HG02981 (cell line): ENCODE measurements around the gene SLC28A1.

Experiments
- ATAC-seq: cut with Tn5 transposase; IDR thresholded peaks from one replicate; pipeline ENCODE4 v1.9.1; 2021; ENCODE audit warnings: mild to moderate bottlenecking, moderate library complexity; ENCODE audit not compliant: unreplicated experiment

Gene SLC28A1

DNA sequence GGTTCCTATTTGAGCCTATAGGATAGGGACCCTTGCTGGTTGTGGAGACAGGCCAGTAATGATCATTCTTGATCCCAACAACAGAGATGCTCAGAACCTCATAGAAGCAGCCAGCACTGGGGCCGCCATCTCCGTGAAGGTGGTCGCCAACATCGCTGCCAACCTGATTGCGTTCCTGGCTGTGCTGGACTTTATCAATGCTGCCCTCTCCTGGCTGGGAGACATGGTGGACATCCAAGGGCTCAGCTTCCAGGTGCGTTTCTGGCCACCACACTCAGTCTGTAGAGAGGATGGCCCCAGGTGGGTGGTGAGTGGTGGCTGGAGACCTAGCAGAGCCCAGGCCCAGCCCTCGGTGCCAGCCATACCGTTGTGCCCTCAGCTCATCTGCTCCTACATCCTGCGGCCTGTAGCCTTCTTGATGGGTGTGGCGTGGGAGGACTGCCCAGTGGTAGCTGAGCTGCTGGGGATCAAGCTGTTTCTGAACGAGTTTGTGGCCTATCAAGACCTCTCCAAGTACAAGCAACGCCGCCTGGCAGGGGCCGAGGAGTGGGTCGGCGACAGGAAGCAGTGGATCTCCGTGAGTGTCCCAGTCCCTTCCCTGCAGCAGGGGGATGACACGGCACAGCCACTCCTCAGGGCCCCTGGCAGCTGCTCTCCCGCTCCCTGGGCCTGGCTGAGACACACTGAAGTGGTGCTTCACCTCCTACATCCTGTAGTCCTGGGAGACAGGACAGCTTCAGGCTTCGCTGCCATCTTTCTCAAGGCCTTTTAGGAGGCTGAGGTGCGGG is 50.7 kb downstream of the SLC28A1 start:
- ATAC-seq = no peak

DNA sequence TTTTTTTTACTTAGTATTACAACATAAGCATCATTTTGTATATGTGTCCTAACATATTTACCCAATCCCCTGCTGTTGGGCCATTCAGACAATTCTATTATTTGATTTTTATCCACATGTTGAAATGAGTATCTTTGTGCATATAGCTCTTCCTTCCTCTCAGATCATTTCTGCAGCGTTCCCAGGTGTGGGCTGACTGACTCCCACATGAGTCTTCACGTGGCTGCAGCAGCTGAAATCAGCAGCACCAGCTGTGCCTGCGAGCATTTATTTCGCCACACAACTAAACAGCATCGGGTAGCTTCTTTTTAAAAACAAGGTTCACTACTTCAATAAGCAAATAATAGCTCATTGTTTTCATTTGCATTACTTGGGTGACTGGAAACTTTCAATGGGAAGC is 52.7 kb downstream of the SLC28A1 start:
- ATAC-seq = no peak

DNA sequence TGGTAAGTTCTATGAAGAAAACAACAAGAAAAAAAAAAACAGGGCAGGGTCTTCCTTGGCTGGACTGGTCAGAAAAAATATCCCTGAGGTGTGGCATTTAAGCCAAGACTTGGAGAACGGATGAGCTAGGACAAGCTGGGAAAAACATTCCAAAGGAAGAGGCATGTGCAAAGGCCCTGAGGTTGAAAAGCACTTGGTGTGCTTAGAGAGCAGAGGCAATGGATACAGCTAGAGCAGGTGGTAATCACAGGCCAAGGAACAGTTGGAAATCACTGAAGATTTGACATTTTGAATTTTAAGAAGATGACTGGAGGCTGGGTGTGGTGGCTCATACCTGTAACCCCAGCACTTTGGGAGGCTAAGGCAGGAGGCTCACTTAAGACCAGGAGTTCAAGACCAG is 54.3 kb downstream of the SLC28A1 start:
- ATAC-seq = no peak

DNA sequence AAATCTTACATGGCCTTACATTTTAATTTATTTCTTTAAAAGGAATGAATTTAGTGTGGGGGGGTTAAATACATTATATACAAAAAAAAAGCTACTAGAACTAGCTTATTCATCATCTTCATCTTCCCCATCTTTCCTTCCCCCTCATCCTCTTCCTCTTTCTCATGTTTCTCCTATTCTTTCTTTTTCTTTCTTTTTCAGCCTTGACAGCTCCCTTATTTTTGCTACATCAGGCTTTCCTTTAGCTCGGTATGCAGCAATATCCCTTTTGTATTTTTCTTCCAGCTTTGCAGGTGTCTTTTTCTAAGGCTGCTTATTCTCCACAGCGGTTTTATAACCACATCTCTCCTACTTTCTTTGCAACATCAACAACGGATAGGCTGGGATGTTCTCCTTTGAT is 55.9 kb downstream of the SLC28A1 start:
- ATAC-seq = no peak

DNA sequence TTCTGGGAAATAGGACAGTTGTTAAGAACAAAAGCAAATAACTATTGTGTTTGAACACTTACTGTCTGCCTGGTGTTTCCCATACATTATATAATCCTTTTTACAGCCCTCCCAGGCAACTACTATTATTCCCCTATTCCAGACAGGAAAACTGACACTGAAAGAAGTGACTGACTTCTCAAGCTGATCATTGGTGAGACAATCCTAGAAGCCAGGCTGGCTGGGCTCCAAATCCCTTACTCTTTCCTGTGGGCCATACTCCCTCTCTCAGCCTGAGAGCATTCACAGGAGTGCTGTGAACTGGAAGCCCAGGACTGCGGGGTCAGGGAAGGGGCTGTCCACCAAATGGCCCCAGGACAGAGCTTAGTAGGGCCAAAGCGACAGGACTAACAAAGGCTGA is 58.0 kb downstream of the SLC28A1 start:
- no peak for ATAC-seq

DNA sequence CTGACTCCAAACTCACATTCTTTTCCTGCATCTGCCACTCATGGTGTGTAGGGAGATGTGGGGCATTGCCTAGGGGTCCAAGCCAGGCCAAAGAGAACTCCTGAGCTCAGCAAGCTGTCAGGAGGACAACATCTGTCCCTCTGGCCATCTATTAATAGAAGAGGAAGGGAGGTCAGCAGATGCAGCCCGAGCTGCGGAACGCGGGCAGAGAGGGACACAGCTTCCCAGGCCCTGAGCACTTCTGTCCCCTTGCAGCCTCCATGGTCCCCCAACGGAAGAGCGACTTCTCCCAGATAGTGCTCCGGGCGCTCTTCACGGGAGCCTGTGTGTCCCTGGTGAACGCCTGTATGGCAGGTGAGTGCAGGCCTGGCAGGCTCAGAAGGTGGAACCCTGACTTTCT is 59.8 kb downstream of the SLC28A1 start:
- ATAC-seq = no peak

DNA sequence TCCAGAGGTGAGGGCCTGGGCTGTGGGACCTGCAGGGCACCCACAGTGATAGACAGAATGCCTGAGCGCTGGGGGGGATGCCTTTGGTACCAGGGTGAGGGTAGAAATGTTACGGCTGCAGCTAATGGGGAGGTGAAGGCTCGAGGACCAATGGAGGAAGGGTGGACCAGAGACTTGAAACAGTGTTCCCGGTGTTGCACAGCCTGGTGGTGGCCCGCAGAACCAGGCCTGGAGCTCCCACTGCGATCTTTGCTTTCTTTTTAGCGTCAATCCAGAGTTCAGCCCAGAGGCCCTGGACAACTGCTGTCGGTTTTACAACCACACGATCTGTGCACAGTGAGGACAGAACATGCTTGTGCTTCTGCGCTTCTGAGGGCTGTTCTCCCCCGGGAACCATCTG is 60.4 kb downstream of the SLC28A1 start:
- no peak for ATAC-seq

DNA sequence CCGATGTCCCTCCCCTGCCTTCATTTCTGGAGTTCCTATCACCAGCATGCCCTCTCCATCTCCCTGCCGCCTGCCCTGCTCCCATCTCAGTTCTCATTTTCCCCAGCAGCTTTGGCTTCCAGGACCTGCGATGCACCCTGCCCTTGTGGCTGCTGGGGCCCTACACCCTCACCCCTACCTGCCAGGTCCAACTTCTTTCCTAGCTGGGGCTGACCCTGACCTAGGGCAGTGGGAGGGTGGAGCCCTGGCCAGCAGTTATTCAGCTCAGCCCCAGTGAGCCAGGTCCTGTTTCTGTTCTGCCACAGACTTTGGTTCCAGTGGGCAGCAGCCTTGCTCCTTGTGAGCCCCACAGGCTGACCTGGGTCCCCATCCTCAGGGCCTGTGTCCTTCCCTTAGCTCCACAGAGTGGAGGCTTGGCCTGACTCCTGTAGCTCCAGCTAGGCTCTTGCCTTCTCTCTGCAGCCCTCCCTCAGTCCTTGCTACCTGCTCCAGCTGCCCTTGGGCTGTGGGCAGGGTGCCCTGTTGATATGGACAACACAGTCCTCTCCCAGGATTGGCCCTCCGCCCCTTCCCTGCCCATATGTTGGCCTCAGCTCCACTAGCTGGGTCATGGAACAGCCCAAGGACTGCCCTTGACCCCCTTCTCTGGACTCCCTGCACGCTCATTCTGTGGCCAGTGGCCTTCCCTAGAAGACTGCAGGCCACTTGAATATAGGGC is 62.5 kb downstream of the SLC28A1 start:
- no peak for ATAC-seq

DNA sequence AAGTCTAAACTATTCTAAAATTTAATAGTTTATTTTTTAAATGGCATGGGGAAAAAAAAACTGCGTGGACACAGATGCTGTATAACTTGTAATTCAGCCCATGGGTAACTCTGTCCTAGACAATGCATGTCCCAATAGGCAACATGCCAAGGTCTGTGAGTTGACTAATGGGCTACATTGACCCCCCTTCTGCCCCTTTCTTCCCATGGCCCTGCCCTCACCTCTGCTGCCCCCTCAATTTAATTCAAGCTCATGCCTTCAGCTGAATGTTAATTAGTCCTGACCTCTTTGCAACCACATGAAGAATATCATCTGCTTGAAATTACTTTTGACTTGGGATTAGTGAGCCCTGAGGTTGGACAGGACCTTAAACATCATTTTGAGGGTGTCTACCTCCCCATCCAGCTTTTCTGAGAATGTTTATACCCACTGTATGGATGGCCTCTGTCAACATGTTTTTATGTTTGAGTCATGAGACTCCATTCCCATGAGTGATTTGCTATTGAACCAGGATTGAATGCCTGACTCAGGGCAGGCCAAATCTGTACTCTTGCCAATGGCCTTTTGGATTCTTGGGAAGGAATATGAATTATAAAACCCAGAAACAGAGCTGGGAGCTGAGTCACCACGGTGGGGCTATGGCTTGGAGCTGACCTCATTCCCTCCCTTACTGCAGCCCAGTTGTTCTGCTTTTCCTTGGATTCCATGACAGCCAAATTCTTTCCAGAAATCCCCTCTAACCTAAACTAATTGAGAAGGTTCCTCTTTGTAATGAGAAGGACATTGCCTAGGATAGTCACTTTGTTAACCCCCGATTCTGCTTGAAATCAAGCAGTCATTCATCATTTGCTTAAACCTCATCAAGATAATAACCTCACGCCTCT is 63.7 kb downstream of the SLC28A1 start:
- no peak for ATAC-seq

DNA sequence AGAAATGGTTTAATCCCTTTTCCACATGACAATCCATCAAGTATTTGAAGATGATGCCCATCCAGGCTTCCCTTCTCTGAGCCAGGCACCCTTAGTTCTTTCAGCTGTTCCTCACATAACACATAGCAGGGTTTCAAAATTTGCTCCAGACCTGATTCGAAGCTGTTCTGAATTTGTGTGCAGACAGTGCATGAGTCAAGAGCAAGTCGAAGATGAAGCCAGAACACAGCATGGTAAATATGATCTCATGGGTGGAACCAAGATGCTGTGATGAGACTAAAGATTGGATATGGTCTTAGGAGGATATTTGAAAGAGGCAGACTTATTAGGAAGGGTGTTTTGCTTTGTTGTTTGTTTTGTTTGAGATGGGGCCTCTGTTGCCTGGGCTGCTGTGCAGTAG is 64.6 kb downstream of the SLC28A1 start:
- ATAC-seq = no peak

DNA sequence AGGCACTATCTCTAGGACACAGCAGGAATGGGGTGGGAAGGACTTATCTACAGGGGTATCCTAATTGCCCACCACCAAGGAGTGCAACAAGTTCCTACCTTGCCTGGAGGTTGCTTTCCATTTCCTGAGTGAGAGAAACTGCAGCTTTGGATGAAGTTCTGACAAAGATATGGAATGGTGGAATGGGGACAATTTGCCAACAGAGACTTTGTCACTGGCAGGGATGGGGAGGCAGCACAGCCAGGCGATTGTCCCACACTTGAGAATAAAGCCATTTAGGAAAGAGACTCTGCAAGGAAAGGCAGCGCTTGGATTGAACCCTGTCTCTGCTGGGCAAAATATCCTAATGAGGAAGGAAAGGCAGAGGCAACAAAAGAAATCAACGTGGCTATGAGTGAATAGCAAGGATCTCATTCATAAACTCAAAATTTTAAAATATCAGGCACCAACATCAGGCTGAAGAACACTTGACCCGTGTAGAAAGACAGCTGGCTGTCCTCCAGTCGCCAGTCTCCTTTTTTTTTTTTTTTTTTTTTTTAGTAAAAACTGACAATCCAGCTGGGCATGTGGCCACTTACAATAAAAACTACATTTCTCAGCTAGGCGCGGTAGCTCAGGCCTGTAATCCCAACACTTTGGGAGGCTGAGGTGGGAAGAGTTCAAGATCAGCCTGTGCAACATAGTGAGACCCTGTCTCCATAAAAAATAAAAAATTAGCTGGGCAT is 65.5 kb downstream of the SLC28A1 start:
- ATAC-seq = no peak

DNA sequence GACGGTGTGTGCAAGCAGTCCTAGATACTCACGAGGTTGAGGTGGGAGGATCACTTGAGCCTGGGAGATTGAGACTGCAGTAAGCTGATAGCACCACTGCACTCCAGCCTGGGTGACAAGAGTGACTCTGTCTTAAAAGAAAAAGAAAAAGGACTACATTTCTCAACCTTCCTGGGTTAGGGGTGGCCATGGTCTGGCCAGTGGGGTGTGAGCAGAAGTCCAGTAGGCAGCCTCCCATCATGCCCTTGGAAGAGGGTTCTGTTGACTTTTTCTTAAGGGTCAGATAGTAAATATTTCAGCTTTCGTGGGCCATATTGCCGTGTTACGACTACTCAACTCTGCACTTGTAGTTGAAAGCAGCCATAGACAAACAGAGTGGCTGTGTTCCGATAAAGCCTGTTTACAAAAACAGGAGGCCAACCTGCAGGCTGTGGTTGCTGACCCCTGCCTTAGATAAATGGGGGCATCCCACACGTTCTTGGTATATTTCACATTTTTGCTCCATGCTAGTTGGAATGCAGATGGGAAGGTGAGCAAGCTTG is 66.2 kb downstream of the SLC28A1 start:
- no peak for ATAC-seq

DNA sequence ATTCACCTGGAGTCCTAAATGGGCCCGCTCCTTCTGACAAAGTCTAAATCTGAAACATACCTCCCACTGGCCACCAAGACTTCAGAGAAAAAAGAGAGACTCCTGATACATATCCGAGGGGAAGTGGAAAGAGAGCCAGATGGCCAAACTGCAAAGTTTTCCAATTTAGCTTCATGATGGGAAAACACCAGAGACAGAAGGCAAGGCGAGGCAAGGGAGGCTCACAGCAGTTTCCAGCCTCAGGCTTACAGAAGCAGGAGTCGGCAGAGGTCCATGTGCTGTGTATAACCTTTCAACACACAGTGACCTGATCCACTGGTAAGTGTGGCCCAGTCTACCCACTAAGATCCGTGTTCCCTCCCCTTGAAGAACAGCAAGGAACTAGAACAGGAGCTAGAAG is 67.3 kb downstream of the SLC28A1 start:
- no peak for ATAC-seq

DNA sequence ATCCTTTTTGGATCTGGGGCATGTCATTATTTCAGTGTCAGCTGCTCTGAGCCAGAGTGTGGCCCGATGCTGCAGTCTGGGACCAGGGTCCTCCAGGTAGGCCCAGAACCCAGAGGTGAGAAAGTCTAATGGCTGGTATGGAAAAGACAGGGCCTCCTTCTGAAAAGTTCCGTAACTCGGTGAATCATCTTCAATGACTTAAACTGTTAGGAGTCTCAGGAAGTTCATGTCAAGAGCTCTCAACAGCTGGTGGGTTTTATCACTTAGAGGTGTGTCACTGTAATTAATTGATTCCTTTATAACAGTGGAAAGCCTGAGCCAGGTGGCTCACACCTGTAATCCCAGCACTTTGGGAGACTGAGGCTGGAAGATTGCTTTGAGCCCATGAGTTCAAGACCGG is 68.7 kb downstream of the SLC28A1 start:
- ATAC-seq = no peak

DNA sequence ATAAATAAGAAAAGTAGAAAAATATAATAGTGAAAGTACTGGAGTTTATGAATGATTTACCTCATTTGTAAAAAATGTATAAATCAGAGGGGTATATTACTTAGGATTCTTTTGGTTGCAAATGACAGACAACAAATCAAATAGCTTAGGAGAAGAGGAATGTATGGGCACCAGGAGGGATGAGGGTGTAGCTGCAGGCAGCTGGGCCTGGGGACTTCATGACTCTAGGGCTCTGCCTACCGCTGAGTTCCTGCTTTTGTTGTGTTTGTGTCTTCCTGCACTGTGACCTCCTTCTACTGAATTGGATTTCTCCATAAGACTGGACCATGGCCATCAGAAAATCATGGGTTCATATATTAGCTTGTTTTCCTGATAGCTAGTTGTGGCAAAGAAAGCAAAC is 69.3 kb downstream of the SLC28A1 start:
- no peak for ATAC-seq

DNA sequence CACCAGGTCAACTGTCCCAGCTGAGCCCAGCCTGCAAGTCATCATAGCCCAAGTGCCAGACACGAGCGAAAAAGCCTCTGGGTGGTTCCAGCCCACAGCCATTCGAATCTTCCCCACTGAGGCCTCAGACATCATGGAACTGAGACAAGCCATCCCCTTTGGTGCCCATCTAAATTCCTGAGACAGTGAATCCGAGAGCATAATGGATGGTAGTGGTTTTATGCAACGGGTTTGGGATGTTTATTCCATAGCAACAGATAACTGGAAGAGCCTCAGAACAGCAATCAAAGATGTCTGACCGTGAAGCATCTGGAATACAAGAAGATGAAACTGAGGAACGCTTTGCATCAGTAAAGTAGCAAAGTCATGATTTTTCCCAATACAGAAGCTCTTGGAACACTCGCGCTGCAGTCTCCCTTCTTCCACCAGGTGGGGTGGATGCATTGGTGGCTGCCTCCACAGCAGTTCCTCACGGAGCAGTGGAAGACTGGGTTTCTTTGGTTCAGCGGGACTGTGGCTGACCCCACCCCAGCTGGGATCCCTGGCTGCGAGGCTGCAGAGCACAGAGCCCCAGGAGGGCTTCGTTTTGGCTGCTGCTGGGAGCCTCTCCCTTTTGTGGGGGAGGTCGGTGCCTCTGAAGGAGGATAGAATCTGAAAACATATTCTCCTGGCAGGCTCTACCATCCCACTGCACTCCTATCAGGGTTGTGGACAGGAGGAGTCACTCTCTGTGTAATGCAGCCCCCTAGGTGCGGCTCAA is 70.8 kb downstream of the SLC28A1 start:
- no peak for ATAC-seq

DNA sequence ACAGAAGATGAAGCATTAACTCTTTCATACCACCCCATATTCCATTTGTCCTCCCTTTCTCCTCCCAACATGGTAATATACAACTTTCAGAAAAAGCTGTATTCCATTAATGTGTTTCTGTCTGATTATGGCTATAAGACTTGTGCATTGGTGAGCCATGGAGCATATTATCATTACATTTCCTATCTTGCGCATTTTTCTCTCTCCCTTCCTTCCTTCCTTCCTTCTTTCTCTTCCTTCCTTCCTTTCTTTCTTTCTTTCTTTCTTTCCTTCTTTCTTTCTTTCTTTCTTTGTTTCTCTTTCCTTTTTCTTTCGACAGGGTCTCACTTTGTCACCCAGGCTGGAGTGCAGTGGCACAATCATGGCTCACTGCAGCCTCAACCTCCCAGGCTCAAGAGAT is 71.7 kb downstream of the SLC28A1 start:
- ATAC-seq = no peak

DNA sequence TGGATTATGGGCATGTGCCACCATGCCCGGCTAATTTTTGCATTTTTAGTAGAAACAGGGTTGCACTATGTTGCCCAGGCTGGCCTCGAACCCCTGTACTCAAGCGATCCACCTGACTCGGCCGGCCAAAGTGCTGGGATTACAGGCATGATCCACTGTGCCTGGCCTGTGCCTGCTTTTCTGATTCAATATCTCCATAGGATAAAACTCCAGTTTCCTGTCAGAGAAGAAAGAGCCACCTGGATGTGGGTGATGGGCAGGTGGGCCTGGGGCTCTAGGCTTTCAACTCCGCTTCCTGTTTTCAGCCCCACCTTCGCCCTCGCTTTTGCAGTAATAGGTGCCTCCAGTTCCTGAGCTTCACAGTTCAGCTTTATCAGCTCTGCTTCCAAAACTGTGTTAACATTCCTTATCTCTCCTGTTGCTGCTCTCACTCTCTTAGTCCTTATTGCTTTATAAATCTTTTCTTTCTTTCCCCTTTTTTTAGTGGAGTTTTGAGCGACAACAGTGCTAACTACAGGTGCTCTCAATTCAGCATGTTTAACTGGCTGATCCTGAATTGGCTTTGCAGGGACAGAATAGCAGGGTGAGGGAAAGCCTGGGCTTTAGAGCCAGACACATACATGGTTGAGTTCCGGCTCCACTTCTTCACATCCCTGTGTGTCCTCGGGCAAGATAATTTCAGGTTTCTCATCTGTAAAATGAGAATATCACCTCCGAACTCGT is 76.1 kb downstream of the SLC28A1 start:
- no peak for ATAC-seq

DNA sequence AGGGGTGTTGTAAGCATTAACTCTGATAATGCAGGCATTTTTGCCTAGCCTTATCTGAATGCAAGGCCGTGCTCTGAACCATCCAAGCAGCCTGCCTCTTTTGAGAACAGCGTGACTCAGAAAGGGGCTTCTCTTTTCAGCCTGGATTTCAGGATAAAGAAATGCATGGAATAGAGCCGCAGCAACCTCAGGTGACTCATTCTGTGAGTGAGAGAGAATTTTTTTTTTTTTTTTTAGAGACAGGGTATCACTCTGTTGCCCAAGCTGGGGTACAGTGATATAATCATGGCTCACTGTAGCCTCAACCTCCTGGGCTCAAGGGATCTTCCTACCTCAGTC is 76.6 kb downstream of the SLC28A1 start:
- no peak for ATAC-seq
